Measurements from ENCODE around the gene CHDH. TPM values are rescaled to one million over a fixed set of nuclear protein-coding genes. Genes with fewer than 3 reads are reported as not detected.

CHDH gene
- total and polyA plus RNA-seq, 2 donors (not counting 3 experiments of a cell fraction or from before 2014, with no cell fraction given) = 0.04 to 0.06 TPM

GRCh38 chr3:53849916-53850315, 3.7 kb upstream of the CHDH start:
- no peak overlapping the region for H3K4me3 ChIP-seq (replicated peaks in 1 of 3; ENCODE audit: insufficient read depth in 1 of 3, low read depth in 1 of 3, low read length in 3 of 3)
- no peak overlapping the region for H3K9ac ChIP-seq (replicated peaks; ENCODE audit: extremely low read depth, insufficient read depth, low read length)
- POLR2A ChIA-PET = no interaction called here
- H3K36me3 ChIP-seq (ENCODE audit: control insufficient read depth in 2 of 2, extremely low read depth in 1 of 2, insufficient read depth in 2 of 2, low read length in 2 of 2) = no peaks in the 10 kb centered on the region
- no peaks in the 10 kb centered on the region for H3K79me2 ChIP-seq (ENCODE audit: control insufficient read depth, insufficient read depth, low read length)
- dilution Hi-C loops (cut with MboI; ENCODE audit: extremely low pct_ligation_motif_present, low sequenced_read_pairs) = no loop called here
- no peak for FAIRE-seq
- CTCF ChIA-PET = no interaction called here
- no peaks in the 10 kb centered on the region for H3K9me1 ChIP-seq (replicated peaks; ENCODE audit: control insufficient read depth, extremely low read depth, insufficient read depth, low read length)
- peaks cover 22 to 31% of the 10 kb centered on the region in 2 experiments for H3K27me3 ChIP-seq (ENCODE audit: control insufficient read depth in 2 of 2, insufficient read depth in 2 of 2, low read length in 2 of 2)
- no peaks in the 10 kb centered on the region for H4K20me1 ChIP-seq (replicated peaks; ENCODE audit: control insufficient read depth, extremely low read depth, insufficient read depth, low read length)
- H2AFZ ChIP-seq (ENCODE audit: low read depth, low read length) = no peak overlapping the region
- no peaks in the 10 kb centered on the region for H3K9me3 ChIP-seq (replicated peaks; ENCODE audit: control insufficient read depth, insufficient read depth, low read length)
- no peak for TF ChIP-seq POLR2A (IDR thresholded peaks at IDR 0.05; ENCODE audit: low read depth, low read length)
- TF ChIP-seq GATA2 (IDR thresholded peaks at IDR 0.05; ENCODE audit: insufficient read depth, insufficient read length, low read depth, low read length) = no peak
- H3K27ac ChIP-seq (ENCODE audit: insufficient read depth, low read depth, low read length) = no peak overlapping the region
- H3K4me1 ChIP-seq (ENCODE audit: control insufficient read depth, extremely low read depth, insufficient read depth, low read length) = no peaks in the 10 kb centered on the region
- no peak overlapping the region for H3K4me2 ChIP-seq (ENCODE audit: insufficient read depth, low read length)
- intact Hi-C loops (cut with micrococcal nuclease) = no loop called here
- DNase-seq (ENCODE audit: low read depth, low spot score) = no peak
- no TSS peak for BruUV-seq (replicated peaks)

DNA sequence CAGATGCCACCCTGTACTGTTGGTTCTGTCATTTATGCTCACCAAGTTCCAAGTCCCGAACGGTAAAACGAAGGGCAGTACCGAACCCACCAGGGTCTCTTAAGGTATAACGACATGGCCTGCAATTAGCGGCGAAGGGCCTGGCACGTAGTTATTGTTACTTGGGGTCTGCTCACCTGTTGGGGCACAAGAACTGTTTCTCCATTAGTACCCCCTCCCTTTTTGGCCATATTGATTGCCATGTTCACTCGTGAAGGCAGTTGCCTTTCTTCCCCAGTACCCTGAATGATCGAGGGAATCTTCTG, 584 bp upstream of the CHDH start:
- BruUV-seq (replicated peaks) = no TSS peak
- Histone ChIP-seq H3K79me2 (ENCODE audit: control insufficient read depth, insufficient read depth, low read length) (no peaks in the 10 kb centered on the region), H3K9ac (replicated peaks; ENCODE audit: extremely low read depth, insufficient read depth, low read length) (no peak overlapping the region), H3K9me3 (replicated peaks; ENCODE audit: control insufficient read depth, insufficient read depth, low read length) (no peaks in the 10 kb centered on the region), H3K9me1 (replicated peaks; ENCODE audit: control insufficient read depth, extremely low read depth, insufficient read depth, low read length) (no peaks in the 10 kb centered on the region), H3K36me3 (ENCODE audit: control insufficient read depth in 2 of 2, extremely low read depth in 1 of 2, insufficient read depth in 2 of 2, low read length in 2 of 2) (no peaks in the 10 kb centered on the region), H4K20me1 (replicated peaks; ENCODE audit: control insufficient read depth, extremely low read depth, insufficient read depth, low read length) (no peaks in the 10 kb centered on the region), H3K27ac (ENCODE audit: insufficient read depth, low read depth, low read length) (no peak overlapping the region), H3K4me3 (replicated peaks in 1 of 3; ENCODE audit: insufficient read depth in 1 of 3, low read depth in 1 of 3, low read length in 3 of 3) (no peak overlapping the region), H3K4me1 (ENCODE audit: control insufficient read depth, extremely low read depth, insufficient read depth, low read length) (no peaks in the 10 kb centered on the region), H2AFZ (ENCODE audit: low read depth, low read length) (no peak overlapping the region), H3K27me3 (ENCODE audit: control insufficient read depth in 2 of 2, insufficient read depth in 2 of 2, low read length in 2 of 2) (peaks cover 30 to 32% of the 10 kb centered on the region in 2 experiments), H3K4me2 (ENCODE audit: insufficient read depth, low read length) (no peak overlapping the region)
- FAIRE-seq (no peak), DNase-seq (ENCODE audit: low read depth, low spot score) (no peak)
- TF ChIP-seq POLR2AphosphoS5 (IDR thresholded peaks at IDR 0.05; ENCODE audit: insufficient read depth, low read depth, low read length) (no peak), JUN (IDR thresholded peaks at IDR 0.05; ENCODE audit: borderline replicate concordance, insufficient read depth, insufficient read length, low read depth) (no peak), MYC (IDR thresholded peaks at IDR 0.05; ENCODE audit: low read depth, low read length) (no peak), EZH2 (IDR thresholded peaks at IDR 0.05; ENCODE audit: borderline replicate concordance, low read depth, low read length, severe bottlenecking) (no peak), GATA2 (IDR thresholded peaks at IDR 0.05; ENCODE audit: insufficient read depth, insufficient read length, low read depth, low read length) (no peak)
- TF ChIP-seq, protein P1, sequence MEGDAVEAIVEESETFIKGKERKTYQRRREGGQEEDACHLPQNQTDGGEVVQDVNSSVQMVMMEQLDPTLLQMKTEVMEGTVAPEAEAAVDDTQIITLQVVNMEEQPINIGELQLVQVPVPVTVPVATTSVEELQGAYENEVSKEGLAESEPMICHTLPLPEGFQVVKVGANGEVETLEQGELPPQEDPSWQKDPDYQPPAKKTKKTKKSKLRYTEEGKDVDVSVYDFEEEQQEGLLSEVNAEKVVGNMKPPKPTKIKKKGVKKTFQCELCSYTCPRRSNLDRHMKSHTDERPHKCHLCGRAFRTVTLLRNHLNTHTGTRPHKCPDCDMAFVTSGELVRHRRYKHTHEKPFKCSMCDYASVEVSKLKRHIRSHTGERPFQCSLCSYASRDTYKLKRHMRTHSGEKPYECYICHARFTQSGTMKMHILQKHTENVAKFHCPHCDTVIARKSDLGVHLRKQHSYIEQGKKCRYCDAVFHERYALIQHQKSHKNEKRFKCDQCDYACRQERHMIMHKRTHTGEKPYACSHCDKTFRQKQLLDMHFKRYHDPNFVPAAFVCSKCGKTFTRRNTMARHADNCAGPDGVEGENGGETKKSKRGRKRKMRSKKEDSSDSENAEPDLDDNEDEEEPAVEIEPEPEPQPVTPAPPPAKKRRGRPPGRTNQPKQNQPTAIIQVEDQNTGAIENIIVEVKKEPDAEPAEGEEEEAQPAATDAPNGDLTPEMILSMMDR (IDR thresholded peaks at IDR 0.05; ENCODE audit: extremely low read depth in 1 of 2, insufficient read depth in 1 of 2, low read depth in 1 of 2, low read length in 2 of 2) = no peak
- ChIA-PET CTCF (no interaction called here), POLR2A (no interaction called here)
- intact Hi-C loops (cut with micrococcal nuclease) = no loop called here
- dilution Hi-C loops (cut with MboI; ENCODE audit: extremely low pct_ligation_motif_present, low sequenced_read_pairs) = no loop called here
